HG03575 (cell line): ENCODE results near the gene LAMC1.
"Not testable (repeated sequence)": the region's sequence is repeated elsewhere in the genome, so short reads cannot be mapped to it uniquely, and the experiment has no call there.

Source experiments
- ATAC-seq: cut with Tn5 transposase; IDR thresholded peaks from one replicate; pipeline ENCODE4 v1.9.1; 2021; ENCODE audit not compliant: unreplicated experiment, insufficient number of reproducible peaks, low FRiP score; ENCODE audit errors: extremely low read depth

LAMC1 gene

GRCh38 chr1:183129921-183130690, 106.9 kb downstream of the LAMC1 start:
- no peak for ATAC-seq

- ATAC-seq: no peak
Measured at GRCh38 chr1:183131166-183131565, 107.9 kb downstream of the LAMC1 start.

GRCh38 chr1:183135336-183135735, 112.1 kb downstream of the LAMC1 start:
- ATAC-seq: no peak

- no peak for ATAC-seq
Measured at GRCh38 chr1:183137782-183138181, 114.6 kb downstream of the LAMC1 start.

GRCh38 chr1:183138301-183138700, 115.1 kb downstream of the LAMC1 start:
- ATAC-seq: no peak

- no peak for ATAC-seq
Measured at GRCh38 chr1:183139281-183139942, 116.2 kb downstream of the LAMC1 start.

- no peak for ATAC-seq
Measured at GRCh38 chr1:183140633-183141032, 117.4 kb downstream of the LAMC1 start.

- no peak for ATAC-seq
Measured at GRCh38 chr1:183142171-183142570, 119.0 kb downstream of the LAMC1 start.

GRCh38 chr1:183143576-183144315, 120.5 kb downstream of the LAMC1 start:
- ATAC-seq: no peak

- ATAC-seq: no peak
Measured at GRCh38 chr1:183144752-183145151, 121.5 kb downstream of the LAMC1 start.

- ATAC-seq: no peak
Measured at GRCh38 chr1:183147735-183148134, 124.5 kb downstream of the LAMC1 start.

- no peak for ATAC-seq
Measured at GRCh38 chr1:183148599-183148998, 125.4 kb downstream of the LAMC1 start.

- ATAC-seq: no peak
Measured at GRCh38 chr1:183149273-183149672, 126.1 kb downstream of the LAMC1 start.

- ATAC-seq: not testable (repeated sequence)
Measured at GRCh38 chr1:183150032-183150431, 126.8 kb downstream of the LAMC1 start.

GRCh38 chr1:183150445-183150844, 127.2 kb downstream of the LAMC1 start:
- no peak for ATAC-seq

GRCh38 chr1:183152180-183152579, 129.0 kb downstream of the LAMC1 start:
- ATAC-seq: no peak

GRCh38 chr1:183155939-183156338, 132.7 kb downstream of the LAMC1 start:
- ATAC-seq: no peak

GRCh38 chr1:183159960-183160359, 136.7 kb downstream of the LAMC1 start:
- ATAC-seq: no peak

GRCh38 chr1:183161391-183161790, 138.2 kb downstream of the LAMC1 start:
- ATAC-seq: no peak

- ATAC-seq: no peak
Measured at GRCh38 chr1:183163316-183163715, 140.1 kb downstream of the LAMC1 start.
